Liver (tissue), 9 donors: Measurements from ENCODE around the gene WDR26. TPM values are rescaled to one million over a fixed set of nuclear protein-coding genes. Genes with fewer than 3 reads are reported as not detected.
"Not testable (repeated sequence)": the region's sequence is repeated elsewhere in the genome, so short reads cannot be mapped to it uniquely, and the experiment has no call there.

Experiments
- DNase-seq: peaks from one replicate; pipeline ENCODE4 v3.0.0-alpha.2; 2017; ENCODE audit warnings: low spot score
- H3K27ac ChIP-seq, 2 donors: one replicate each; pipeline ENCODE4 v1.7.0; 2013; ENCODE audit warnings: inconsistent platforms in 2 of 2, low read length in 2 of 2, control low read depth in 1 of 2, low read depth in 1 of 2, mild to moderate bottlenecking in 1 of 2
- H3K27me3 ChIP-seq, 4 donors: one replicate each; pipeline versions ENCODE4 v1.6.1 to v1.7.0; 2013; ENCODE audit warnings: low read length in 3 of 4, inconsistent platforms in 1 of 4, mild to moderate bottlenecking in 1 of 4, moderate library complexity in 1 of 4; ENCODE audit not compliant: control insufficient read depth in 4 of 4, insufficient read depth in 4 of 4
- H3K36me3 ChIP-seq, 4 donors: one replicate each; pipeline versions ENCODE4 v1.6.1 to v1.7.0; 2013; ENCODE audit warnings: low read length in 3 of 4, mild to moderate bottlenecking in 3 of 4, low read depth in 1 of 4, moderate library complexity in 1 of 4; ENCODE audit not compliant: control insufficient read depth in 4 of 4, insufficient read depth in 3 of 4
- H3K4me1 ChIP-seq, 4 donors: one replicate each; pipeline versions ENCODE4 v1.6.1 to v1.7.0; 2013; ENCODE audit warnings: low read length in 3 of 4, mild to moderate bottlenecking in 3 of 4, moderate library complexity in 1 of 4; ENCODE audit not compliant: control insufficient read depth in 4 of 4, insufficient read depth in 4 of 4
- H3K4me3 ChIP-seq, 3 donors: one replicate each; pipeline versions ENCODE4 v1.6.1 to v1.7.0; 2013; ENCODE audit warnings: low read length in 3 of 3, control low read depth in 1 of 3, low read depth in 1 of 3, mild to moderate bottlenecking in 1 of 3
- H3K9ac ChIP-seq, 2 donors: one replicate each; pipeline ENCODE4 v1.7.0; 2013; ENCODE audit warnings: low read length in 2 of 2, mild to moderate bottlenecking in 2 of 2, moderate library complexity in 2 of 2, control low read depth in 1 of 2, low read depth in 1 of 2
- H3K9me3 ChIP-seq, 4 donors: one replicate each; pipeline versions ENCODE4 v1.6.1 to v1.7.0; 2013; ENCODE audit warnings: low read length in 3 of 4; ENCODE audit not compliant: control insufficient read depth in 4 of 4
- EGR1 ChIP-seq, 2 donors: IDR thresholded peaks; 2 replicates each; pipeline ENCODE4 v1.6.1; 2016 to 2018; ENCODE audit warnings: antibody characterized with exemption in 2 of 2, low read depth in 2 of 2
- FOXA1 ChIP-seq: IDR thresholded peaks from 2 replicates; pipeline ENCODE4 v1.6.1; 2016; ENCODE audit warnings: antibody characterized with exemption
- GABPA ChIP-seq, 2 donors: IDR thresholded peaks in 1 of 2; conservative IDR thresholded peaks in 1 of 2; 2 replicates each; pipeline ENCODE4 v1.6.1; 2016; ENCODE audit warnings: antibody characterized with exemption in 2 of 2, mild to moderate bottlenecking in 1 of 2, moderate library complexity in 1 of 2
- HNF4G ChIP-seq: IDR thresholded peaks from 2 replicates; pipeline ENCODE4 v1.6.1; 2016; ENCODE audit warnings: antibody characterized with exemption
- JUND ChIP-seq, 2 donors: IDR thresholded peaks; 2 replicates each; pipeline ENCODE4 v1.6.1; 2016; ENCODE audit warnings: antibody characterized with exemption in 2 of 2
- RAD21 ChIP-seq, 2 donors: IDR thresholded peaks; 2 replicates each; pipeline ENCODE4 v1.6.1; 2016; ENCODE audit warnings: antibody characterized with exemption in 2 of 2, mild to moderate bottlenecking in 2 of 2
- RXRA ChIP-seq, 2 donors: IDR thresholded peaks; 2 replicates each; pipeline ENCODE4 v1.6.1; 2017 to 2018; ENCODE audit warnings: antibody characterized with exemption in 2 of 2, mild to moderate bottlenecking in 1 of 2
- TAF1 ChIP-seq: conservative IDR thresholded peaks from 2 replicates; pipeline ENCODE4 v1.6.1; 2016; ENCODE audit warnings: antibody characterized with exemption, mild to moderate bottlenecking
- YY1 ChIP-seq: IDR thresholded peaks from 2 replicates; pipeline ENCODE4 v1.6.1; 2016; ENCODE audit warnings: antibody characterized with exemption, mild to moderate bottlenecking
- WGBS: extraction: QIAGEN DNeasy Blood & Tissue Kit; methylation state at CpG from one replicate; pipeline ENCODE4 v1.1.7; 2013; 5-methylcytosine and 5-hydroxymethylcytosine counted together
- polyA plus RNA-seq, 2 donors: library from polyadenylated mRNA; stranded (reverse) in 1 of 2; unstranded in 1 of 2; fragments of 200-250 nt in 1 of 2; fragments of >200 nt in 1 of 2; fragmentation: Nextera tagmentation in 1 of 2; extraction: Ambion mirVana in 1 of 2; gene quantifications; one replicate each; pipeline versions ENCODE4 v1.2.1 to v1.2.3, GENCODE V29; 2013 to 2015
- total RNA-seq, 2 donors: library from RNA; depleted of rRNA; stranded (reverse); fragments of >200 nt; gene quantifications; one replicate each; pipeline ENCODE4 v1.2.3, GENCODE V29; 2014
- TF ChIP-seq, protein P1 (sequence below): IDR thresholded peaks from 2 replicates; pipeline ENCODE4 v1.6.1; 2016; ENCODE audit warnings: antibody characterized with exemption, mild to moderate bottlenecking
- TF ChIP-seq, protein P2 (sequence below): IDR thresholded peaks from 2 replicates; pipeline ENCODE4 v1.6.1; 2016; ENCODE audit warnings: antibody characterized with exemption
- TF ChIP-seq, protein P3 (sequence below): IDR thresholded peaks from 2 replicates; pipeline ENCODE4 v1.6.1; 2016; ENCODE audit warnings: antibody characterized with exemption
- TF ChIP-seq, protein P4 (sequence below): IDR thresholded peaks from 2 replicates; pipeline ENCODE4 v1.6.1; 2016; ENCODE audit warnings: antibody characterized with exemption
- donor health status: healthy.
- donor health status: healthy.
- donor health status: healthy.
- donor health status: healthy.
- donor health status: healthy.

Gene WDR26
- total and polyA plus RNA-seq, 4 donors: 9.4 to 119 (median 34.9) TPM

DNA sequence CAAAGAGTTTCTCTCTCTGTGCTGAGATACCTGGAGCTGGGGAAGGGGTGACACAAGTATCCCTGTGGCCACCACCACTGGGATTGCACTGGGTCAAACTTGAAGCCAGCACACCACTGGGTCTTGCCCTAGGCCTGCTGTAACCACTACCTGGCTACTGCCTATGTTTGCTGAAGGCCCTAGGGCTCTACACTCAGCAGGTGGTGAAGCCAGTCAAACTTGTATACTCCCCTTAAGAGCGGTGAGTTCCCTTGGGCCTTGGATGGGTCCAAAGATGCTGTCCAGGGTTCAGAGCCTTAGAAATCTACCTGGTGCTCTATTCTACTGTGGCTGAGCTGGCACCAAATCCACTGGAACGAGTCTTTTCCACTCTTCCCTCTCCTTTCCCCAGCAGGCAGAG lies 47.0 kb upstream of the WDR26 start:
- no peak overlapping the region for H3K9ac ChIP-seq
- H3K27me3 ChIP-seq: no peaks in the 10 kb centered on the region
- no peaks in the 10 kb centered on the region for H3K36me3 ChIP-seq
- H3K4me1 ChIP-seq: no peaks in the 10 kb centered on the region
- no peaks in the 10 kb centered on the region for H3K9me3 ChIP-seq
- DNase-seq: no peak
- 89% methylated on average over 2 of the region's 2 CpGs for WGBS
- no peak overlapping the region for H3K27ac ChIP-seq
- TF ChIP-seq RXRA (IDR thresholded peaks at IDR 0.05) (no peak), TAF1 (no peak), EGR1 (IDR thresholded peaks at IDR 0.05; ENCODE audit: low read depth in 2 of 2) (no peak), JUND (IDR thresholded peaks at IDR 0.05) (no peak)
- TF ChIP-seq, protein P1, sequence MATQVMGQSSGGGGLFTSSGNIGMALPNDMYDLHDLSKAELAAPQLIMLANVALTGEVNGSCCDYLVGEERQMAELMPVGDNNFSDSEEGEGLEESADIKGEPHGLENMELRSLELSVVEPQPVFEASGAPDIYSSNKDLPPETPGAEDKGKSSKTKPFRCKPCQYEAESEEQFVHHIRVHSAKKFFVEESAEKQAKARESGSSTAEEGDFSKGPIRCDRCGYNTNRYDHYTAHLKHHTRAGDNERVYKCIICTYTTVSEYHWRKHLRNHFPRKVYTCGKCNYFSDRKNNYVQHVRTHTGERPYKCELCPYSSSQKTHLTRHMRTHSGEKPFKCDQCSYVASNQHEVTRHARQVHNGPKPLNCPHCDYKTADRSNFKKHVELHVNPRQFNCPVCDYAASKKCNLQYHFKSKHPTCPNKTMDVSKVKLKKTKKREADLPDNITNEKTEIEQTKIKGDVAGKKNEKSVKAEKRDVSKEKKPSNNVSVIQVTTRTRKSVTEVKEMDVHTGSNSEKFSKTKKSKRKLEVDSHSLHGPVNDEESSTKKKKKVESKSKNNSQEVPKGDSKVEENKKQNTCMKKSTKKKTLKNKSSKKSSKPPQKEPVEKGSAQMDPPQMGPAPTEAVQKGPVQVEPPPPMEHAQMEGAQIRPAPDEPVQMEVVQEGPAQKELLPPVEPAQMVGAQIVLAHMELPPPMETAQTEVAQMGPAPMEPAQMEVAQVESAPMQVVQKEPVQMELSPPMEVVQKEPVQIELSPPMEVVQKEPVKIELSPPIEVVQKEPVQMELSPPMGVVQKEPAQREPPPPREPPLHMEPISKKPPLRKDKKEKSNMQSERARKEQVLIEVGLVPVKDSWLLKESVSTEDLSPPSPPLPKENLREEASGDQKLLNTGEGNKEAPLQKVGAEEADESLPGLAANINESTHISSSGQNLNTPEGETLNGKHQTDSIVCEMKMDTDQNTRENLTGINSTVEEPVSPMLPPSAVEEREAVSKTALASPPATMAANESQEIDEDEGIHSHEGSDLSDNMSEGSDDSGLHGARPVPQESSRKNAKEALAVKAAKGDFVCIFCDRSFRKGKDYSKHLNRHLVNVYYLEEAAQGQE: no peak
- no peak overlapping the region for H3K4me3 ChIP-seq

DNA sequence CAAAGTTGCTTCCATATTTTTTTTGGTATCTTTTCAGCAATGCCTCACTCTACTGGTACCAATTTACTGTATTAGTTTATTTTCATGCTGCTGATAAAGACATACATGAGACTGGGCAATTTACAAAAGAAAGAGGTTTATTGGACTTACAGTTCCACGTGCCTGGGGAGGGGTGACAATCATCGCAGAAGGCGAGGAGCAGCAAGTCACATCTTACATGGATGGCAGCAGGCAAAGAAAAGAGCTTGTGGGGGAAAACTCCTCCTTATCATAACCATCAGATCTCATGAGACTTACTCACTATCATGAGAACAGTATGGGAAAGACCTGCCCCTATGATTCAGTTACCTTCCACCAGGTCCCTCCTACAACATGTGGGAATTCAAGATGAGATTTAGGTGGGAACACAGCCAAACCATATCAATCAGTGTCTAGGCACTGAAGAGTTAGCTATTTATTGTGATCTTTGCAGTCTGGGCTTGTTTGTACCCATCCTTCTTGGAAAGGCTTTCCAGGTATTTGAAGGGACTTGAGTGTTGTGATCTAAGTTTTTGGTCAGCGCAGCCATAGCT lies 46.4 kb upstream of the WDR26 start:
- H3K9ac ChIP-seq, H3K27me3 ChIP-seq, H3K36me3 ChIP-seq, H3K9me3 ChIP-seq, H3K4me3 ChIP-seq, DNase-seq, H3K4me1 ChIP-seq, H3K27ac ChIP-seq: not testable (repeated sequence)
- WGBS: 94% methylated on average over 4 of the region's 4 CpGs

DNA sequence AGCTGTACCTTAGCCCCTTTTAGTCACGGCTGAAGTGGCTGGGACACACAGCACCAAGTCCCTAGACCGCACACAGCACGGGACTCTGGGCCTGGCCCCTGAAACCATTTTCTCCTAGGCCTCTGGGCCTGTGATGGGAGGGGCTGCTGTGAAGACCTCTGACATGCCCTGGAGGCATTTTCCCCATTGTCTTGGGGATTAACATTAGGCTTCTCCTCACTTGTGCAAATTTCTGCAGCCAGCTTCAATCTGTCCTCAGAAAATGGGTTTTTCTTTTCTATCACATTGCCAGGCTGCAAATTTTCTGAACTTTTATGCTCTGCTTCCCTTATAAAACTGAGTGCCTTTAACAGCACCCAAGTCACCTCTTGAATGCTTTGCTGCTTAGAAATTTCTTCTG lies 45.6 kb upstream of the WDR26 start:
- H3K9me3 ChIP-seq, H3K4me3 ChIP-seq, H3K4me1 ChIP-seq, H3K27me3 ChIP-seq, DNase-seq, H3K36me3 ChIP-seq, H3K27ac ChIP-seq, H3K9ac ChIP-seq: not testable (repeated sequence)
- WGBS: 96% methylated on average over 3 of the region's 3 CpGs

DNA sequence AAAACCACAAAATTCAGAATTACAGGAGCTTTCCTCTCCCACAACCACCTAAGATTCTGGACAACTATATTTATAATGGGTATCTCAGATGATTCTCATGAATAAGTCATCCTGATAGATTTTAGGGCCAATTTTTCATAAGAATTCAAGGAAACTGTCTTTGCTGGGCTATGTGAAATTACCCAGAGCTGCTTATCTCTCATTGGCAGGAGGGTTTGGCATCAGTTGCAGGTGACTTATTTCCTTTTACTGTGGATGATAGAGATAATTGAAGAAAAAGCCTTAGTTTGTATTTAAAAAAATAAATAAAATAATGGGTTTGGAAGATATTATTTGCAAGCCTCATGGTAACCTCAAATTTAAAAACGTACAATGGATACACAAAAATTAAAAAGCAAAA lies 38.2 kb upstream of the WDR26 start:
- DNase-seq: no peak
- peaks cover 0 to 7% (median 0%) of the 10 kb centered on the region in 4 donors for H3K9me3 ChIP-seq
- H3K4me3 ChIP-seq: no peak overlapping the region
- 94% methylated on average over 1 of the region's 1 CpG for WGBS
- H3K9ac ChIP-seq: no peak overlapping the region
- H3K4me1 ChIP-seq: no peaks in the 10 kb centered on the region
- H3K36me3 ChIP-seq: no peaks in the 10 kb centered on the region
- no peaks in the 10 kb centered on the region for H3K27me3 ChIP-seq
- no peak overlapping the region for H3K27ac ChIP-seq
- TF ChIP-seq, protein P1: no peak
- TF ChIP-seq, protein P2, sequence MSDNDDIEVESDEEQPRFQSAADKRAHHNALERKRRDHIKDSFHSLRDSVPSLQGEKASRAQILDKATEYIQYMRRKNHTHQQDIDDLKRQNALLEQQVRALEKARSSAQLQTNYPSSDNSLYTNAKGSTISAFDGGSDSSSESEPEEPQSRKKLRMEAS: no peak
- TF ChIP-seq HNF4G: no peak
- TF ChIP-seq, protein P3, sequence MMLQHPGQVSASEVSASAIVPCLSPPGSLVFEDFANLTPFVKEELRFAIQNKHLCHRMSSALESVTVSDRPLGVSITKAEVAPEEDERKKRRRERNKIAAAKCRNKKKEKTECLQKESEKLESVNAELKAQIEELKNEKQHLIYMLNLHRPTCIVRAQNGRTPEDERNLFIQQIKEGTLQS: no peak
- TF ChIP-seq GABPA (IDR thresholded peaks at IDR 0.05 in 1 of 2, conservative IDR thresholded peaks at IDR 0.05 in 1 of 2): no peak
- no peak for TF ChIP-seq YY1
- TF ChIP-seq RAD21 (IDR thresholded peaks at IDR 0.05): no peak
- no peak for TF ChIP-seq JUND (IDR thresholded peaks at IDR 0.05)
- no peak for TF ChIP-seq FOXA1
- TF ChIP-seq, protein P4, sequence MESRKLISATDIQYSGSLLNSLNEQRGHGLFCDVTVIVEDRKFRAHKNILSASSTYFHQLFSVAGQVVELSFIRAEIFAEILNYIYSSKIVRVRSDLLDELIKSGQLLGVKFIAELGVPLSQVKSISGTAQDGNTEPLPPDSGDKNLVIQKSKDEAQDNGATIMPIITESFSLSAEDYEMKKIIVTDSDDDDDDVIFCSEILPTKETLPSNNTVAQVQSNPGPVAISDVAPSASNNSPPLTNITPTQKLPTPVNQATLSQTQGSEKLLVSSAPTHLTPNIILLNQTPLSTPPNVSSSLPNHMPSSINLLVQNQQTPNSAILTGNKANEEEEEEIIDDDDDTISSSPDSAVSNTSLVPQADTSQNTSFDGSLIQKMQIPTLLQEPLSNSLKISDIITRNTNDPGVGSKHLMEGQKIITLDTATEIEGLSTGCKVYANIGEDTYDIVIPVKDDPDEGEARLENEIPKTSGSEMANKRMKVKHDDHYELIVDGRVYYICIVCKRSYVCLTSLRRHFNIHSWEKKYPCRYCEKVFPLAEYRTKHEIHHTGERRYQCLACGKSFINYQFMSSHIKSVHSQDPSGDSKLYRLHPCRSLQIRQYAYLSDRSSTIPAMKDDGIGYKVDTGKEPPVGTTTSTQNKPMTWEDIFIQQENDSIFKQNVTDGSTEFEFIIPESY: no peak
